H9 (cell line): ENCODE data around the gene DENND1A. TPM values are rescaled to one million over a fixed set of nuclear protein-coding genes. Genes with fewer than 3 reads are reported as not detected.
"Not testable (repeated sequence)": the region's sequence is repeated elsewhere in the genome, so short reads cannot be mapped to it uniquely, and the experiment has no call there.

Experiments
- DNase-seq: peaks from one replicate; pipeline ENCODE4 v3.0.0-alpha.2; 2017
- H2AFZ ChIP-seq: one replicate; pipeline ENCODE4 v1.6.1; 2013; ENCODE audit warnings: mild to moderate bottlenecking, low read length, control low read depth, moderate library complexity
- H2AK5ac ChIP-seq: 2 replicates; pipeline ENCODE4 v1.6.1; 2013; ENCODE audit warnings: low read length, control low read depth, mixed read lengths; ENCODE audit not compliant: insufficient read length
- H2BK120ac ChIP-seq: one replicate; pipeline ENCODE4 v1.6.1; 2013; ENCODE audit warnings: low read depth, mild to moderate bottlenecking, low read length, control low read depth, inconsistent platforms; ENCODE audit not compliant: poor library complexity, severe bottlenecking
- H2BK12ac ChIP-seq: 2 replicates; pipeline ENCODE4 v1.6.1; 2013; ENCODE audit warnings: low read length, control low read depth, mixed read lengths, low read depth; ENCODE audit not compliant: insufficient read length
- H2BK15ac ChIP-seq: 2 replicates; pipeline ENCODE4 v1.6.1; 2013; ENCODE audit warnings: low read depth, low read length, control low read depth
- H2BK20ac ChIP-seq: one replicate; pipeline ENCODE4 v1.6.1; 2013; ENCODE audit warnings: low read depth, mild to moderate bottlenecking, low read length, control low read depth, inconsistent platforms; ENCODE audit not compliant: poor library complexity, severe bottlenecking
- H2BK5ac ChIP-seq: 2 replicates; pipeline ENCODE4 v1.6.1; 2013; ENCODE audit warnings: low read length, control low read depth, mixed read lengths; ENCODE audit not compliant: insufficient read length
- H3K14ac ChIP-seq: 2 replicates; pipeline ENCODE4 v1.6.1; 2013; ENCODE audit warnings: low read length, control low read depth; ENCODE audit not compliant: insufficient read depth
- H3K18ac ChIP-seq: 2 replicates; pipeline ENCODE4 v1.6.1; 2013; ENCODE audit warnings: low read depth, mild to moderate bottlenecking, mixed read lengths, low read length, control low read depth; ENCODE audit not compliant: insufficient read length
- H3K23ac ChIP-seq: 2 replicates; pipeline ENCODE4 v1.6.1; 2013; ENCODE audit warnings: low read length, control low read depth, mixed read lengths, low read depth; ENCODE audit not compliant: insufficient read length
- H3K23me2 ChIP-seq: 2 replicates; pipeline ENCODE4 v1.6.1; 2013; ENCODE audit warnings: low read depth, mild to moderate bottlenecking, mixed read lengths, low read length, control low read depth; ENCODE audit not compliant: insufficient read length, poor library complexity, severe bottlenecking
- H3K27ac ChIP-seq: 2 replicates; pipeline ENCODE4 v1.5.1; 2013; ENCODE audit warnings: low read length, control low read depth, mixed read lengths, low read depth; ENCODE audit not compliant: insufficient read length
- H3K27me3 ChIP-seq: 2 replicates; pipeline ENCODE4 v1.6.1; 2013; ENCODE audit warnings: low read length, control low read depth, inconsistent platforms; ENCODE audit not compliant: insufficient read depth
- H3K4ac ChIP-seq: 2 replicates; pipeline ENCODE4 v1.6.1; 2013; ENCODE audit warnings: low read depth, mild to moderate bottlenecking, control low read depth, inconsistent platforms, low read length, moderate library complexity
- H3K4me1 ChIP-seq: 2 replicates; pipeline ENCODE4 v1.6.1; 2013; ENCODE audit warnings: low read length, control low read depth, inconsistent platforms; ENCODE audit not compliant: insufficient read depth
- H3K4me2 ChIP-seq: 2 replicates; pipeline ENCODE4 v1.6.1; 2013; ENCODE audit warnings: low read length, control low read depth, mixed read lengths; ENCODE audit not compliant: insufficient read length, insufficient read depth
- H3K56ac ChIP-seq: 2 replicates; pipeline ENCODE4 v1.6.1; 2013; ENCODE audit warnings: low read depth, mild to moderate bottlenecking, mixed read lengths, low read length, control low read depth; ENCODE audit not compliant: insufficient read length
- H3K79me1 ChIP-seq: 2 replicates; pipeline ENCODE4 v1.6.1; 2013; ENCODE audit warnings: low read depth, mild to moderate bottlenecking, moderate library complexity, low read length, control low read depth, inconsistent platforms; ENCODE audit not compliant: insufficient read depth, poor library complexity, severe bottlenecking
- H3K79me2 ChIP-seq: 2 replicates; pipeline ENCODE4 v1.6.1; 2013; ENCODE audit warnings: low read length, control low read depth, inconsistent platforms; ENCODE audit not compliant: insufficient read depth
- H3K9ac ChIP-seq: 2 replicates; pipeline ENCODE4 v1.6.1; 2013; ENCODE audit warnings: low read length, control low read depth, mixed read lengths; ENCODE audit not compliant: insufficient read length; ENCODE audit errors: extremely low read depth
- H3K9me3 ChIP-seq: one replicate; pipeline ENCODE4 v1.6.1; 2013; ENCODE audit warnings: low read depth, low read length, inconsistent platforms; ENCODE audit not compliant: control insufficient read depth
- H3T11ph ChIP-seq: one replicate; pipeline ENCODE4 v1.6.1; 2013; ENCODE audit warnings: mild to moderate bottlenecking, low read length, control low read depth, inconsistent platforms
- H4K20me1 ChIP-seq: one replicate; pipeline ENCODE4 v1.6.1; 2013; ENCODE audit not compliant: control insufficient read depth, insufficient read length, insufficient read depth
- H4K5ac ChIP-seq: 2 replicates; pipeline ENCODE4 v1.6.1; 2013; ENCODE audit warnings: low read depth, mild to moderate bottlenecking, mixed read lengths, low read length, control low read depth; ENCODE audit not compliant: insufficient read length
- H4K8ac ChIP-seq: replicated peaks from 2 replicates; pipeline ENCODE4 v1.6.1; 2013; ENCODE audit warnings: low read length, control low read depth, mixed read lengths, low read depth; ENCODE audit not compliant: insufficient read length
- H4K91ac ChIP-seq: 2 replicates; pipeline ENCODE4 v1.6.1; 2013; ENCODE audit warnings: low read depth, mild to moderate bottlenecking, moderate library complexity, mixed read lengths, low read length, control low read depth; ENCODE audit not compliant: insufficient read length
- H3K27ac Mint-ChIP-seq, 3 experiments: 2 replicates in 2 of 3; 3 replicates in 1 of 3; pipeline ENCODE4 v1.8.0; 2020 to 2021; ENCODE audit warnings: mixed read lengths in 3 of 3, mild to moderate bottlenecking in 1 of 3, moderate library complexity in 1 of 3
- H3K27me3 Mint-ChIP-seq: 2 replicates; pipeline ENCODE4 v1.8.0; 2021; ENCODE audit warnings: low read depth, mild to moderate bottlenecking, moderate library complexity, mixed read lengths
- H3K36me3 Mint-ChIP-seq, 3 experiments: 2 replicates in 2 of 3; 3 replicates in 1 of 3; pipeline ENCODE4 v1.8.0; 2020 to 2021; ENCODE audit warnings: low read depth in 3 of 3, mixed read lengths in 3 of 3; ENCODE audit not compliant: insufficient read depth in 1 of 3
- H3K4me1 Mint-ChIP-seq, 2 experiments: 2 replicates each; pipeline ENCODE4 v1.8.0; 2020; ENCODE audit warnings: mixed read lengths in 2 of 2
- H3K4me3 Mint-ChIP-seq, 2 experiments: 2 replicates in 1 of 2; 3 replicates in 1 of 2; pipeline ENCODE4 v1.8.0; 2020 to 2021; ENCODE audit warnings: mild to moderate bottlenecking in 2 of 2, mixed read lengths in 2 of 2, moderate library complexity in 1 of 2
- H3K9me3 Mint-ChIP-seq, 2 experiments: 2 replicates in 1 of 2; 3 replicates in 1 of 2; pipeline ENCODE4 v1.8.0; 2020; ENCODE audit warnings: mild to moderate bottlenecking in 2 of 2, mixed read lengths in 2 of 2, moderate library complexity in 1 of 2
- WGBS: extraction: QIAGEN DNeasy Blood & Tissue Kit; methylation state at CpG from one replicate; pipeline ENCODE4 v1.1.7; 2013; ENCODE audit warnings: missing lambda C conversion rate, low lambda C conversion rate, mixed read lengths; ENCODE audit not compliant: insufficient read length; ENCODE audit errors: extremely low coverage; 5-methylcytosine and 5-hydroxymethylcytosine counted together
- total RNA-seq: library from RNA; stranded (reverse); gene quantifications from 2 replicates; pipeline ENCODE4 v1.2.1, GENCODE V29; 2021
- TF ChIP-seq, protein P1 (sequence below): fragments of 200-600 bp; sonication (generic); conservative IDR thresholded peaks from 3 replicates; pipeline ENCODE4 v1.8.0; 2021; ENCODE audit warnings: antibody characterized with exemption, mild to moderate bottlenecking

DENND1A gene
- total RNA-seq, 1 experiment from 2014 or later = 20.4 TPM

- Histone ChIP-seq H2BK120ac (no peak overlapping the region), H4K91ac (no peak overlapping the region), H3K79me2 (no peaks in the 10 kb centered on the region; the same call in 1 of the 2 replicates), H3K4me2 (no peak overlapping the region), H3K9ac (no peak overlapping the region), H3K4me1 (peaks cover 7% of the 10 kb centered on the region; the same call in 1 of the 2 replicates), H2BK5ac (no peak overlapping the region), H4K8ac (no peak overlapping the region), H3T11ph (no peak overlapping the region), H2BK12ac (no peak overlapping the region), H2AFZ (no peak overlapping the region), H3K23ac (no peak overlapping the region), H3K56ac (no peak overlapping the region), H3K79me1 (no peaks in the 10 kb centered on the region), H3K27ac (no peak overlapping the region), H2AK5ac (no peak overlapping the region), H2BK20ac (no peak overlapping the region), H3K18ac (no peak overlapping the region), H3K27me3 (no peaks in the 10 kb centered on the region), H3K9me3 (no peaks in the 10 kb centered on the region), H3K23me2 (no peaks in the 10 kb centered on the region), H3K14ac (no peak overlapping the region), H2BK15ac (no peak overlapping the region), H4K20me1 (no peaks in the 10 kb centered on the region), H4K5ac (no peak overlapping the region), H3K4ac (no peak overlapping the region)
- H3K27me3 Mint-ChIP-seq = no peaks in the 10 kb centered on the region
- no CpG with 5 or more reads among the region's 1 CpG for WGBS
- H3K4me3 Mint-ChIP-seq = peak overlapping the region in 1 of 2 experiments; percentile 32; a peak in 1 of 5 replicates
- TF ChIP-seq, protein P1, sequence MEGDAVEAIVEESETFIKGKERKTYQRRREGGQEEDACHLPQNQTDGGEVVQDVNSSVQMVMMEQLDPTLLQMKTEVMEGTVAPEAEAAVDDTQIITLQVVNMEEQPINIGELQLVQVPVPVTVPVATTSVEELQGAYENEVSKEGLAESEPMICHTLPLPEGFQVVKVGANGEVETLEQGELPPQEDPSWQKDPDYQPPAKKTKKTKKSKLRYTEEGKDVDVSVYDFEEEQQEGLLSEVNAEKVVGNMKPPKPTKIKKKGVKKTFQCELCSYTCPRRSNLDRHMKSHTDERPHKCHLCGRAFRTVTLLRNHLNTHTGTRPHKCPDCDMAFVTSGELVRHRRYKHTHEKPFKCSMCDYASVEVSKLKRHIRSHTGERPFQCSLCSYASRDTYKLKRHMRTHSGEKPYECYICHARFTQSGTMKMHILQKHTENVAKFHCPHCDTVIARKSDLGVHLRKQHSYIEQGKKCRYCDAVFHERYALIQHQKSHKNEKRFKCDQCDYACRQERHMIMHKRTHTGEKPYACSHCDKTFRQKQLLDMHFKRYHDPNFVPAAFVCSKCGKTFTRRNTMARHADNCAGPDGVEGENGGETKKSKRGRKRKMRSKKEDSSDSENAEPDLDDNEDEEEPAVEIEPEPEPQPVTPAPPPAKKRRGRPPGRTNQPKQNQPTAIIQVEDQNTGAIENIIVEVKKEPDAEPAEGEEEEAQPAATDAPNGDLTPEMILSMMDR = no peak
- H3K36me3 Mint-ChIP-seq = peaks cover 5 to 20% (median 17%) of the 10 kb centered on the region in 3 experiments
- H3K27ac Mint-ChIP-seq = peak overlapping the region in 1 of 3 experiments; percentile 55; a peak in 2 of 7 replicates
- no peak for DNase-seq
- H3K4me1 Mint-ChIP-seq = peaks cover 23 to 28% of the 10 kb centered on the region in 2 experiments
- H3K9me3 Mint-ChIP-seq = peaks cover 3 to 16% of the 10 kb centered on the region in 2 experiments; a peak in 3 of 5 replicates
Measured at GRCh38 chr9:123911024-123911423, 18.9 kb downstream of the DENND1A start.

- H3K9me3 ChIP-seq, H3K79me1 ChIP-seq, H2BK5ac ChIP-seq, H2BK20ac ChIP-seq, H3K56ac ChIP-seq, H4K5ac ChIP-seq, H3K4me2 ChIP-seq, H3K23ac ChIP-seq, H3K4ac ChIP-seq, H3K14ac ChIP-seq, H3K18ac ChIP-seq, H3K4me3 Mint-ChIP-seq, H3K27me3 Mint-ChIP-seq, H2BK15ac ChIP-seq, H3K27ac ChIP-seq, H3K27ac Mint-ChIP-seq, H3K79me2 ChIP-seq, H2BK120ac ChIP-seq, H3T11ph ChIP-seq, H2AFZ ChIP-seq, H3K9ac ChIP-seq, H3K23me2 ChIP-seq, H4K8ac ChIP-seq, H2BK12ac ChIP-seq, H4K91ac ChIP-seq, H2AK5ac ChIP-seq, H3K4me1 ChIP-seq, DNase-seq, H3K27me3 ChIP-seq, H4K20me1 ChIP-seq: not testable (repeated sequence)
- Mint-ChIP-seq H3K9me3 (peaks cover 9 to 20% of the 10 kb centered on the region in 2 experiments), H3K36me3 (peaks cover 6 to 24% (median 23%) of the 10 kb centered on the region in 3 experiments), H3K4me1 (peaks cover 24 to 30% of the 10 kb centered on the region in 2 experiments)
- WGBS = no CpG with 5 or more reads among the region's 4 CpGs
Measured at GRCh38 chr9:123909192-123909591, 20.7 kb downstream of the DENND1A start.
